Endodermal cell (in vitro differentiated cells): Measurements from ENCODE around the gene PACSIN2. TPM values are rescaled to one million over a fixed set of nuclear protein-coding genes. Genes with fewer than 3 reads are reported as not detected.
"Not testable (repeated sequence)": the region's sequence is repeated elsewhere in the genome, so short reads cannot be mapped to it uniquely, and the experiment has no call there.

Experiments
- DNase-seq: peaks from one replicate; pipeline ENCODE4 v3.0.0-alpha.2; 2017
- H3K27ac ChIP-seq: 2 replicates; pipeline ENCODE4 v1.5.1; 2013; ENCODE audit warnings: mild to moderate bottlenecking, low read depth, low read length, moderate library complexity
- H3K27me3 ChIP-seq: 2 replicates; pipeline ENCODE4 v1.6.1; 2013; ENCODE audit warnings: mild to moderate bottlenecking, low read length, moderate library complexity; ENCODE audit not compliant: insufficient read depth, control insufficient read depth, poor library complexity, severe bottlenecking
- H3K36me3 ChIP-seq: 2 replicates; pipeline ENCODE4 v1.7.0; 2013; ENCODE audit warnings: mild to moderate bottlenecking, low read length, moderate library complexity; ENCODE audit not compliant: control insufficient read depth, insufficient read depth
- H3K4me1 ChIP-seq: one replicate; pipeline ENCODE4 v1.7.0; 2013; ENCODE audit warnings: low read length; ENCODE audit not compliant: control insufficient read depth, insufficient read depth
- H3K4me3 ChIP-seq: 2 replicates; pipeline ENCODE4 v1.5.1; 2013; ENCODE audit warnings: mild to moderate bottlenecking, low read length, moderate library complexity
- H3K9ac ChIP-seq: 2 replicates; pipeline ENCODE4 v1.6.1; 2013; ENCODE audit warnings: mild to moderate bottlenecking, low read length, moderate library complexity; ENCODE audit not compliant: poor library complexity, severe bottlenecking; ENCODE audit errors: extremely low read depth
- H3K9me3 ChIP-seq: 2 replicates; pipeline ENCODE4 v1.6.1; 2013; ENCODE audit warnings: mild to moderate bottlenecking, low read length, moderate library complexity; ENCODE audit not compliant: control insufficient read depth
- H3K27ac Mint-ChIP-seq: 2 replicates; pipeline ENCODE4 v1.8.0; 2020; ENCODE audit warnings: mixed read lengths
- H3K27me3 Mint-ChIP-seq: 2 replicates; pipeline ENCODE4 v1.8.0; 2021; ENCODE audit warnings: mild to moderate bottlenecking, mixed read lengths; ENCODE audit not compliant: insufficient read depth
- H3K36me3 Mint-ChIP-seq: 2 replicates; pipeline ENCODE4 v1.8.0; 2020; ENCODE audit warnings: low read depth, mixed read lengths
- H3K4me1 Mint-ChIP-seq: 2 replicates; pipeline ENCODE4 v1.8.0; 2020; ENCODE audit warnings: mixed read lengths
- H3K4me3 Mint-ChIP-seq: 2 replicates; pipeline ENCODE4 v1.8.0; 2020; ENCODE audit warnings: mild to moderate bottlenecking, moderate library complexity, mixed read lengths
- H3K9me3 Mint-ChIP-seq: 2 replicates; pipeline ENCODE4 v1.8.0; 2020; ENCODE audit warnings: mild to moderate bottlenecking, mixed read lengths
- WGBS, 2 experiments: methylation state at CpG; one replicate each; pipeline versions ENCODE4 v1.1.5 to v1.1.7; 2013; ENCODE audit warnings: missing lambda C conversion rate in 2 of 2, mixed read lengths in 1 of 2; ENCODE audit not compliant: insufficient coverage in 1 of 2, insufficient read length in 1 of 2; 5-methylcytosine and 5-hydroxymethylcytosine counted together
- total RNA-seq, 2 donors: library from RNA; stranded (reverse); fragmentation: NEBNext Ultra II Directional in 1 of 2; extraction: Animal tissue kit (Norgen Biotek cat#: 25700) in 1 of 2; gene quantifications; 2 replicates in 1 of 2; 3 replicates in 1 of 2; pipeline ENCODE4 v1.2.1, GENCODE V29; 2021
- TF ChIP-seq, protein P1 (sequence below): fragments of 200-600 bp; sonication (generic); conservative IDR thresholded peaks from 2 replicates; pipeline ENCODE4 v1.5.0; 2021; ENCODE audit warnings: antibody characterized with exemption, mild to moderate bottlenecking

Gene PACSIN2
- total RNA-seq, 2 donors from 2014 or later, result 60.7 to 61.4 TPM

DNA sequence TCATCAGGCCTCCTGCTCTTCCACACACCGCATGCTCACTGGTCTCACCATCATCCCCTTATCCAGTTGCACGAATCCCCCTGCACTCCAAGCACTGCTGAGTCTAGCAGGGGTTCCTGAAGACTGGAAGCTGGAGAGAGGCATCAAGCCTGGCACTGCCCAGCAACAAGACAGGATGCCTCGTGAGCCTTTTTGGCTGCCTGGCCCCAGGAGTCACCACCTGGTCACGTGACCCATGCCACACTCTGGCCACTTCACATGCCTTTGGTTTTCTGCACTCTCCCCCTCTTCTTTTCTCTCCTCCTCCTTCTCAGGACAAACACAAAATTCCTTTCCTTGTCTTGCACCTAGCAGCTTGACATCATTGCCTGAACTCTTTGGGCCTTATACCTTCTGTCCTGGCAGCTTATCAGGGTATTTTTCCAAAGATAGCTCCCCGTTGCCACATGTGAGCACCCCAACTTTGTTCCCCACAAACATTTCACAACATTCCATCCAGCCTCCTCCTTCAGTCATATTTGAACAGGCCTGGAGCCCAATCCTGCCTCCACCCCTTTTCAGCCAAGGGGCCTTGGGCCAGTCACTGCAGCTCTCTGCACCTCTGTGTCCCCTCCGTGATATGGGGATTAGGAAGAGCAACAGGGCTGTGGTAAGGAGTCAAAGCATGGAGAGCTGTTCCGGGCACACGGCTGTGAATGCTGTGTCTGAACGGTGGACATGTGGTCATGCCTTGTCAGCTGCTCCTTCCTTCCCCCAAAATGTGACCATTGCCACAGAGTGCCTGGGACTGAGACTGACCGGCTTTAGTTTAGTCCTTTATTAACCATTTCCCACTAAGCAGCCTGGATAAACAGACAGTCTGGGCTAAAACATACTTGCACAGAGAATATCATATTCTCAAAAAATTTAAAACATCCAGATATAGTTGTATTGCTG, 2.8 kb upstream of the PACSIN2 start:
- no peak for DNase-seq
- H3K36me3 Mint-ChIP-seq, result peaks cover 5% of the 10 kb centered on the region
- H3K27me3 Mint-ChIP-seq, result peaks cover 6% of the 10 kb centered on the region
- no peak overlapping the region for H3K27ac ChIP-seq
- 79 to 89% methylated on average over 8 to 10 of the region's 10 CpGs for WGBS, 2 experiments
- H3K27ac Mint-ChIP-seq, result no peak overlapping the region
- no peak overlapping the region for H3K4me3 ChIP-seq
- H3K36me3 ChIP-seq, result no peaks in the 10 kb centered on the region
- no peaks in the 10 kb centered on the region for H3K9me3 ChIP-seq
- H3K4me1 ChIP-seq, result no peaks in the 10 kb centered on the region
- H3K9ac ChIP-seq, result no peak overlapping the region
- no peaks in the 10 kb centered on the region for H3K27me3 ChIP-seq
- H3K4me3 Mint-ChIP-seq, result no peak overlapping the region
- TF ChIP-seq, protein P1, sequence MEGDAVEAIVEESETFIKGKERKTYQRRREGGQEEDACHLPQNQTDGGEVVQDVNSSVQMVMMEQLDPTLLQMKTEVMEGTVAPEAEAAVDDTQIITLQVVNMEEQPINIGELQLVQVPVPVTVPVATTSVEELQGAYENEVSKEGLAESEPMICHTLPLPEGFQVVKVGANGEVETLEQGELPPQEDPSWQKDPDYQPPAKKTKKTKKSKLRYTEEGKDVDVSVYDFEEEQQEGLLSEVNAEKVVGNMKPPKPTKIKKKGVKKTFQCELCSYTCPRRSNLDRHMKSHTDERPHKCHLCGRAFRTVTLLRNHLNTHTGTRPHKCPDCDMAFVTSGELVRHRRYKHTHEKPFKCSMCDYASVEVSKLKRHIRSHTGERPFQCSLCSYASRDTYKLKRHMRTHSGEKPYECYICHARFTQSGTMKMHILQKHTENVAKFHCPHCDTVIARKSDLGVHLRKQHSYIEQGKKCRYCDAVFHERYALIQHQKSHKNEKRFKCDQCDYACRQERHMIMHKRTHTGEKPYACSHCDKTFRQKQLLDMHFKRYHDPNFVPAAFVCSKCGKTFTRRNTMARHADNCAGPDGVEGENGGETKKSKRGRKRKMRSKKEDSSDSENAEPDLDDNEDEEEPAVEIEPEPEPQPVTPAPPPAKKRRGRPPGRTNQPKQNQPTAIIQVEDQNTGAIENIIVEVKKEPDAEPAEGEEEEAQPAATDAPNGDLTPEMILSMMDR, result no peak
- no peaks in the 10 kb centered on the region for H3K9me3 Mint-ChIP-seq
- peaks cover 16% of the 10 kb centered on the region for H3K4me1 Mint-ChIP-seq

GRCh38 chr22:43016150-43016549, 1.2 kb upstream of the PACSIN2 start:
- H3K36me3 ChIP-seq, DNase-seq, H3K9me3 Mint-ChIP-seq, H3K4me3 ChIP-seq, H3K36me3 Mint-ChIP-seq, H3K27ac Mint-ChIP-seq, H3K27me3 Mint-ChIP-seq, H3K27me3 ChIP-seq, H3K4me1 ChIP-seq, H3K9ac ChIP-seq, H3K27ac ChIP-seq, H3K9me3 ChIP-seq: not testable (repeated sequence)
- peaks cover 16% of the 10 kb centered on the region for H3K4me1 Mint-ChIP-seq
- WGBS, 2 experiments, result 87 to 89% methylated on average over 5 of the region's 5 CpGs
- H3K4me3 Mint-ChIP-seq, result peak overlapping the region; percentile 94

DNA sequence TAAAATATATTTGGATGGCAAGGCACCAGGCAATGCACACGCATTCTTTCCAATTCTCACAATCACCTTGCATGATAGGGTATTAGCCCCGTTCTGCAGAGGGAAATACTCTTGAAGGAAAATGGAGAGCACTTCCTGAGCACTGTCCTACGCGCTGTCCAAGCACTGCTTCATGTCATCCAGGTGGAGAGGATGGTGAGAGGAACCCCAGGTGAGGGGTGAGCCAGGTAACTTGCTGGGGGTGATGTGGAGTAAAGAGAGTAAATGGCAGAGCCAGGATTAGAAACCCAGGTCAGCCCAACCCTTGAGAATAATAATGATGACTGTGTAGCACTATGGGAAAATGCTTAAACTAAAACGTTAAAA, 711 bp upstream of the PACSIN2 start:
- Histone ChIP-seq H3K36me3 (no peaks in the 10 kb centered on the region), H3K9me3 (no peaks in the 10 kb centered on the region), H3K27me3 (no peaks in the 10 kb centered on the region), H3K4me1 (no peaks in the 10 kb centered on the region), H3K9ac (peak overlapping the region; percentile 45), H3K4me3 (peak overlapping the region; percentile 80), H3K27ac (no peak overlapping the region)
- H3K36me3 Mint-ChIP-seq, result peaks cover 5% of the 10 kb centered on the region
- peaks cover 6% of the 10 kb centered on the region for H3K27me3 Mint-ChIP-seq
- no peaks in the 10 kb centered on the region for H3K9me3 Mint-ChIP-seq
- H3K4me3 Mint-ChIP-seq, result peak overlapping the region; percentile 94
- no peak for DNase-seq
- 45 to 50% methylated on average over 2 to 5 of the region's 5 CpGs for WGBS, 2 experiments
- TF ChIP-seq, protein P1, result no peak
- peaks cover 16% of the 10 kb centered on the region for H3K4me1 Mint-ChIP-seq
- H3K27ac Mint-ChIP-seq, result peak overlapping the region; percentile 93
